ENCODE results near the gene GRIK3.

GRIK3 gene

GRCh38 chr1:37069406-37069805, 35.1 kb upstream of the GRIK3 start:
- H3K4me3 ChIP-seq (replicated peaks; ENCODE audit: insufficient read depth, low read length), result no peak overlapping the region
- DNase-seq (ENCODE audit: low read depth in 1 of 2, low spot score in 1 of 2), result no peak
- no peaks in the 10 kb centered on the region for H3K27me3 ChIP-seq (ENCODE audit: insufficient read depth, poor library complexity, severe bottlenecking)
- no peak overlapping the region for H3K27ac ChIP-seq (replicated peaks)
- TF ChIP-seq GABPA (IDR thresholded peaks at IDR 0.05; ENCODE audit: low read depth), result no peak
- TF ChIP-seq REST (IDR thresholded peaks at IDR 0.05; ENCODE audit: insufficient replicate concordance, low read depth), result no peak
- no peak for TF ChIP-seq SPI1 (IDR thresholded peaks at IDR 0.05; ENCODE audit: borderline replicate concordance, low read depth)
- TF ChIP-seq POLR2AphosphoS5 (IDR thresholded peaks at IDR 0.05; ENCODE audit: low read depth), result no peak
- TF ChIP-seq CTCF (IDR thresholded peaks at IDR 0.05; ENCODE audit: insufficient read depth, low read length), result no peak

GRCh38 chr1:37068897-37069296, 34.6 kb upstream of the GRIK3 start:
- DNase-seq (ENCODE audit: low read depth in 1 of 2, low spot score in 1 of 2), result no peak
- H3K4me3 ChIP-seq (replicated peaks; ENCODE audit: insufficient read depth, low read length), result no peak overlapping the region
- H3K27me3 ChIP-seq (ENCODE audit: insufficient read depth, poor library complexity, severe bottlenecking), result no peaks in the 10 kb centered on the region
- no peak overlapping the region for H3K27ac ChIP-seq (replicated peaks)
- TF ChIP-seq CTCF (IDR thresholded peaks at IDR 0.05; ENCODE audit: insufficient read depth, low read length), result no peak
- no peak for TF ChIP-seq REST (IDR thresholded peaks at IDR 0.05; ENCODE audit: insufficient replicate concordance, low read depth)
- TF ChIP-seq SPI1 (IDR thresholded peaks at IDR 0.05; ENCODE audit: borderline replicate concordance, low read depth), result no peak

- no peak overlapping the region for H3K4me3 ChIP-seq (replicated peaks; ENCODE audit: insufficient read depth, low read length)
- no peak for DNase-seq (ENCODE audit: low read depth in 1 of 2, low spot score in 1 of 2)
- H3K27ac ChIP-seq (replicated peaks), result no peak overlapping the region
- no peak for TF ChIP-seq CTCF (IDR thresholded peaks at IDR 0.05; ENCODE audit: insufficient read depth, low read length)
- TF ChIP-seq REST (IDR thresholded peaks at IDR 0.05; ENCODE audit: insufficient replicate concordance, low read depth), result no peak
- no peak for TF ChIP-seq POLR2AphosphoS5 (IDR thresholded peaks at IDR 0.05; ENCODE audit: low read depth)
- no peak for TF ChIP-seq GABPA (IDR thresholded peaks at IDR 0.05; ENCODE audit: low read depth)
- TF ChIP-seq SPI1 (IDR thresholded peaks at IDR 0.05; ENCODE audit: borderline replicate concordance, low read depth), result no peak
- no peaks in the 10 kb centered on the region for H3K27me3 ChIP-seq (ENCODE audit: insufficient read depth, poor library complexity, severe bottlenecking)
Measured at GRCh38 chr1:37068260-37068659, 33.9 kb upstream of the GRIK3 start.
